Nucleus accumbens (tissue), 56 donors: ENCODE data around the gene DIO3.
A peak's percentile ranks its signal among the peaks of the same experiment; 100 is the strongest.

Experiments used
- DNase-seq, 56 donors: peaks; one replicate each; lab custom pipeline; 2025; lab: John Stamatoyannopoulos, UW

The DIO3 gene

DNA sequence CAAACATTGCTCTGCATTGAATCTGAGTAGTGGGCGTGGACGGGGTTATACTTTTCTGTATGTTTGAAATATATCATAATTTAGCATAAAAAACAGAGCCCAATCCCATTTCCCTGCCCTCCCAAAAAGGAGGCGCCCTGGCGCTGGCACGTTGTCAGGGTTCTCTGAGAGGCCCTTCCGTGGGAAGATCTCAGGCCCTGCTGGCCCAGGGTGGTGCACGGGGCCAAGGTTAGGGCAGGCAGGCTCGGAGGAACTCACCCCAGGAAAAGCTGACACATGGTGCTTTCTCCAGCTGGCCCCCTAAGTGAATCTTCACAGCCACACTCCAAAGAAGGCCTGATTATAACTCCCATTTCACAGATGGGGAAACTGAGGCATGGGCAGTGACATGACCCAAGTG lies 17.2 kb downstream of the DIO3 start:
- DNase-seq: no peak

DNA sequence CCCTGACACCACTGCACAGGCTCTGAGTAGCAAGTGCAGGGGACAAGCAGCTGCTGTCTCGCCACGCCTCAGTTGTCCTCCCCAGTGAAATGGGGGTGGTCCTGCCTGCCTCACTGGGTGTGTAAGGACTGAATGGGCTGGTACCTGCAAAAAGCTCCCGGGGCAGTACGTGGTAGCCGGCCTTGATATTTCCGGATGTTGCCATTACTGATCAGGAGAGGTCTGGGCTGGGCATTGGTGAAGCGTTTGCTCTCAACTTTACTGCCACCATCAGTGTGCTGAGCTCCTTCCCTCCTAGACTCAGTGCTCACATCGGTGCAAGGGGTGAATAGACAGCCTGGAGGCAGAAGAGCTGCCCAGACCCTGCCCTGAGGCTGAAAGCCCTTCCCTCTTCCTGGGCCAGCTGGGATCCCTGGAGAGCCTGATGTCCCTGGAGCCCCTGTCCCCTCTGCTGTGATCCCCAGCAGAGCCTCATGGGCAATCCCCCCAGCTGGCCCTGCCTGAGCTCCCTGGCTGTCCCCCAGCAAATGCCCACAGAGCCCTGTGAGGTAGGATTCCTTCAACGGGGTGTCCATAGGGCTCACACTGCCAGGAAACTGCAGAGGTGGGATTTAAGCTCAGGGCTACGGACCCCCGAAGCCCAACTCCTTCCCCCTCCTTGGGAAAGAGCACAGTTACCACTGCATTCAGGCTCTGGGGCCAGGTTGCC lies 18.2 kb downstream of the DIO3 start:
- no peak for DNase-seq

DNA sequence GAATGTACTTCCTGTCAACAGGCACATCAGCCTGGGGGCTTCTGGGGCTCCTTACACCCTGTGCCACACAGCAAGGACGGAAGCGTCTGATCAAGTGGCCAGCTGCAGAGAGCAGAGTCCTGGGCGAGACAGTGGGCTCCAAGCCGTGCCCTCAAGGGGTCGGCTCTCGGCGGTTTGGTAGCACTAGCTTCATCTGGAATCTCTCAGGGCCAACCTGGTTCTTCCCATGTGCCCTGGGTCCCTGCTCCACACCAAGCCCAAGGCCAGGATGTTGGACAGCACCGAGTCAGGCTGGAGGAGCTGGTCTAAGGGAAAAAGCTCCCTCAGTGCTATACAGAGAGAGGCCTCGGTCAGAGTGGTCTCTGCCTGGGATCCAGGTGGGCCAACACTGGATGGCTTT lies 20.5 kb downstream of the DIO3 start:
- no peak for DNase-seq

DNA sequence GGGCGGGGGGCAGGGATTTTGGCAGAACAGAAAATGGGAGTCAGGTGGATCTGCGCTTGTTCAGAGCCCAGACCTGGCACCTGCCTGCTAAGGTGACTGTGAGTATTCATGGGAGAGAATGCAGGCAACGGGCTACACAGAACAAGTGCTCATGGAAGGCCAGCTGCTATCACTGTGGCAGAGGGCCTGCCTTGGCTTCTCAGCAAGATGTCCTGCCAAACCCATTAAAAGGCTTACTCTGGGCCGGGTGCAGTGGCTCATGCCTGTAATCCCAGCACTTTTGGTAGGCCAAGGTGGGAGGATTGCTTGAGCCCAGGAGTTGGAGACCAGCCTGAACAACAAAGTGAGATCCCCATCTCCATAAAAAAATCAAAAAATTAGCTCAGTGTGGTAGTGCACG lies 21.0 kb downstream of the DIO3 start:
- DNase-seq: no peak

DNA sequence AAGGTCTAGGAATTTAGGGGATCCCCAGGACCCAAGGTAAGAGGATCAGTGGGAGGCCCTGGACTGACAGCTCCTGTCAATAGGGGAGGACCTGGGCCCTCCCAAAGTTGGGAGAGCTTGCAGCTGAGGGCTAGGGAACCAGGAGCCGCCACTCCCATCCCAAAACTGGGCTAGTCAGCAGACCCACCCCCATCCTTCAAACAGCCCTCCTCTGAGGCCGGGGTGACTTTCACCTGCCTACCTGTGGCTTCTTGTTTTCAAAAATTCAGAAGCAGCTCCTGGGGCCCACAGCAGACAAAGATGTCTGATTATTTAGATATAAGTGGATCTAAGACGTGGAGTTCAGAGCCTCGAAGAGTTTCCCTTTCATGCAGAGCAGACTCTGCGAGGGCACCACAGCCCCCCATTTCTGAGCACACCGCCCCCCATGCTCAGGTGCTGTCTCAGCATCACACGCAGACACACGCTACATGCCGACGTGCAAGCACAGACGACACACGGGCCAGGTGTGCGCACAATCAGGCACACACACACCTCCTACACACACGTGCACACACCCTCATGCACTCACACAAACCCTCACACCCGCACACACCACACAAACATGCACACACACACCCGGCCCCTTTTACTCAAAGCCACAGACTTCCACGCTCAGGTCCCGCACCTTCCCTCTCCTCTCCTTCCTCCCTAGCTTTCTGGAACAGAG lies 21.9 kb downstream of the DIO3 start:
- DNase-seq: no peak

DNA sequence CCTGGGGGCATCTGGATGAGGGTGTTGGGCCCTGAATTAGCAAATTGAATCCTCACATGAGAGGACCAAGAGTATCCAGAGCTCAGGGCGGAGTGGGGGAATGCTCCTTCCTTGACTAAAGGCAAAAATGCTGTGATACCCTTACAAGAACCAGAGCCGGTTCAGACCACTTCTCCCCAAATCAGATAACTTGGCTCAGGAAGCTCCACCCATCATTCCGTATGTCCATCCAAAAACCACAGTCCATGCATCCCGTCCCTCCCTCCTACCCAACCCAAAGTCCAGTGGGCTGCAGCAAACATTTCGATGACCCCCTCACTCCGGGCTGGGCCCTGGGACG lies 22.4 kb downstream of the DIO3 start:
- no peak for DNase-seq

DNA sequence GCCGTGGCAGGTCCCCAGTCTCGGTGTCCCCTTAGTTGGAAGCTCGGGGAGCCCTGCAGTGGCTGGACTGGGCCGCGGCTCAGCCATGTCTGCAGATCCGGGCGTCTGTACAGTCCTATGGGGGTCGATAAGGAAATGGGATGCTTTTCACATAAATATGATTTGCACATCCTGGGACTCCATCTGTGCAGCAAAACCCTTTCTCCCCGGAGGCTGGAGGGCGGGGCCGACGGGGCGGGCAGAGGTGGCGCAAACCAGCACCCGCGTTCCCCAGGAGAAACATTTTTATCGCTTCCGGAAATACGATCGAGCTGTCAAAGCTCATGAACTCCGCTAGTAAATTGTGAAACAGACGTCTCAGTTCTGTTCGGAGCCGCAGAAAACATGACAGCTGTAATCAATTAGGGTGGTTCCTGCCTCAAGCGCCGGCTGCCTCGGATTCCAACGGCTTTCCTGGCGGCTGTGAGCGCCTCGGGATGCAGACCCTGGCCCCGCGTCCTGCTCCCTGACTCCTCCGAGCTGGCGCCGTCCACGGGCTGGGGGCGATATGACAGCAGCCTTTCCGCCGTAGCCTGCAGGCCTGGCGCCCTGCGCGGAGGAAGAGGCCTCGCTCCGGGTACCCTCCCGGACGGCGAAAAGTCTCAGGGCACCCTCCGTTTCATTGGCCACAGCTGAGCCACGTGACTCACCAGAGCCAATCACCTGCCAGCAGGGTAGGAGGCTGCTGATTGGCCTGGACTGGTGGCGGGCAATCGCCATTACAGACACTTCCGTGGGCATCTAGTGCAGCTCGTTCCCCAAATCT lies 23.0 kb downstream of the DIO3 start:
- DNase-seq: no peak

DNA sequence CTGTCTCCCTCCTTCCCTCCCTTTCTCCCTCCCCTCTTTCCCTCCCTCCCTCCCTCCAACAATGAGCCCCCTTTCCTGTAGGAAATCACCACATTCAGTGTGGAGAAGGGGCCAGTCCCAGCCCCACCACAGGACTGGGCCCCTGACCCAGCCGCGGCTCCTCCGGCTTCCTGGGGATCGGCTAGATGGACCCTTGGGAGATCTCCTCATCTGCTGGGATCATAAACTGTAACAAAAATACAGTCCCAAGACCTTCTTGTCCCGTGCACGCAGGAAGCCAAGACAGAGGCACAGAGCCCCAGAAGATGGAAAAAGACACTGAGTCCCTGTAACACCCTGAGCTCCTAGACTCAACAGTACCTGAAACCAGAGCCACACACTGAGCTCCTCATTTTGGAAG lies 23.9 kb downstream of the DIO3 start:
- DNase-seq: no peak

DNA sequence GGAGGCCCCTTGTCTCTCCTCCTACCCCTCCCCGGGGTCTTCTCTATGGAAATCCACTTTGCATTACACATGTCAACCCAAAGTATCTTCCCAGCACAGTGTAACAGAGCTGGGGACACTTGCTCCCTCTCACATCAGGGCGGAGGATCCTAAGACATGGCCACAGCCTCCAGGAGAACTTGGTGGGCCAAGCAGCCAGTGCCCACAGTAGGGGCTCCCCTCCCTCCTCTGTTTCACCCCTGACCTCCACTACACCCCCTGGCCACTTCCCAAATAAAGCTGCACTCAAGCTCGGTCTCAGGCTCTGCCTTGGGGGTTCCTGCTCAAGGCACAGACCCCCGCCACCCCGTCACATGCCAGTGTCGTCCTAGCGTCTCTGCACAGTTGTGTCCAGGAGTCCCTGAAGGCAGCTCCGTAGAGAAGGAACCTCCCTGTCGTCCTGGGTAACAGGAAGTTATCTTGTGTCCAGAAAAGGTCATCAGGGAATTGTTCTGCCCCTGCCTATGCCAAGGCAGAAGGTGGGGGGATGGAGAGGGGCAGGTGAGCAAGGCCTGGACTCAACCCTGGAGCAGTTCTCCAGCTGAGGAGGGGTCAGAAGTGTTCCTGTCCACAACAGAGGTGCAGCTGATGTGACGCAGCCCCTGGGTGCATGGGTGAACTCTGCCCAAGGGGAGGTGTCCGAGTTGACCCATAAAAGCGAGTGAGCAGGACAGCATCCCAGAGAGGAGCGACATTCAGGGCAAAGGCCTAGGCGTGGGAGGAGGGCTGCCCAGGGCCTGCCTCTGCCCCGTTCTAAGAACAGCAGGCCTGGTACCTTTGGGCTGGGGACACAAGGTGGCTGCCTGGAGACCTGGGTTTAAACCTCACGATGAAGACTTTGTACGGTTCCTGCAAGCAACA lies 25.5 kb downstream of the DIO3 start:
- DNase-seq: no peak

DNA sequence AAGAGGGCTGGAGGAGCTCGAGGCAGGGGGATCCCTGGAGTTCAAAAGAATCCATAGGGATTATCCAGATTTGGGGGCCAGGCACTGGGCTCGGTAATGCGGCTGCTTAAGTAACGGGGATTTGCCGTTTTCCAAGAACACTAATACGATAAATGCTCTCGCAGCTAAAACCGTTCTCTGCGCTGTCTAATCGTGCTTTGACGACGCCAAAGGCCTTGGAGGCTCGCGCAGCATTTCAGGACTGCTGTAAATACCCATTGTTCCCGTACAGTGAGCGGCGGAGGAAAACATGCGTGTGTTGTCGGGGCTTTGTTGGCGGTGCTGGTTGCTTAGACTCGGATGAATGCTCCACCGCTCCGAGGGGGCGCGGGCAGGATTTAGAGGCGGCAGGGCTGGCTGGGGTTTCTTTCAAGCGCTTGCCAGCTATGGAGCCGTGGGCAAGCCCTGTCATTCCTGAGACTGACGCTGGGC lies 26.2 kb downstream of the DIO3 start:
- peak in 1 of 56 donors; percentile 11 for DNase-seq

DNA sequence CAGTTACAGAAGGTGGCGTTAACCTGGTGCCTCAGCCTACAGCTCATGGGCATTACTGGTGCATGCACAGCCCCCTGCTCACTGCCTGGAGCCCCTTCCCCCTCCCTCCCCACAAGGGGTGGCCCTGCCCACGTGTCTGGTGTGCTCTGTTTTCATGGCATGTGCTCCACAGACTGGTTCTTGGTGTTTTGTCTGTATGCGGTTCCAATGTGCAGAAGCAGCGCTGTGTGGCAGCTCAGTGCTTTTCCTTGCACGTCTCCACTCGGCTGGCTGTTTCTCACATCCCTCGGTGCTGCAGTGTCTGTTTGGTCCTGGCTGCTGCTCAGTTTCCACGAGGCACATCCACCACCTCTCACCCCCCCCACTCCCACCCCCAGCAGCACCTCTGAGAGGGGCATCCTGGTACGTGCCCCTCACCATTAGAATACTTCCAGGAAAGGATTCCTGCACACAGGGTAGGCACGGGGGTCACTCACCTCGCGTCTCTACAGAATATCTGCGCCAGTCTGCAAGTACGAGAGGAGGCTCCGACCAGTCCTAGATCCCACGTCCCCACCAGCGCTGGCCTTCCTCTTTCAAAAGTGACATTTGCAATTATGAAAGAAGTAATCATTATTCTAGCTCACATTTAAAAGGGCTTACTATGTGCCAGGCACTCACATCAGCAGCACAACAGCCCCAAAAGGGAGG lies 27.1 kb downstream of the DIO3 start:
- no peak for DNase-seq

DNA sequence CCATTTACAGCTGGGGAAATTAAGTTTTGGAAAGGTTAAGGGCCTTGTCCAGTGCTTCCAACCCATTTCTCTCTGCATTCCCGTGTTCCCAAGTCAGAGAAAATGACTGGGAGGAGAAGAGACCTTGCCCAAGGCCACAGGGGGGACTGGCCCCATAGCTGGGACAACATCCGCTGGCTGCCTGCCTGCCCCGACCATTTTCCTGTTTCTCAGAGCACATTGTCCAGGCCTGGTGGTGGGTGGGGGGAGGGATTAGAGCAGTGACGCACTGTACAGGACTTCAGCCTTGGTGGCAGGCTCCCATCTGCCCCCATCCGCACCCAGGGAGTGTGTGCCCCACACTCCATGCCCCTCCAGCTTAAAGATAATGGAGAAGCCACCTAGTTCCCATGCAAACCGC lies 27.7 kb downstream of the DIO3 start:
- DNase-seq: no peak

DNA sequence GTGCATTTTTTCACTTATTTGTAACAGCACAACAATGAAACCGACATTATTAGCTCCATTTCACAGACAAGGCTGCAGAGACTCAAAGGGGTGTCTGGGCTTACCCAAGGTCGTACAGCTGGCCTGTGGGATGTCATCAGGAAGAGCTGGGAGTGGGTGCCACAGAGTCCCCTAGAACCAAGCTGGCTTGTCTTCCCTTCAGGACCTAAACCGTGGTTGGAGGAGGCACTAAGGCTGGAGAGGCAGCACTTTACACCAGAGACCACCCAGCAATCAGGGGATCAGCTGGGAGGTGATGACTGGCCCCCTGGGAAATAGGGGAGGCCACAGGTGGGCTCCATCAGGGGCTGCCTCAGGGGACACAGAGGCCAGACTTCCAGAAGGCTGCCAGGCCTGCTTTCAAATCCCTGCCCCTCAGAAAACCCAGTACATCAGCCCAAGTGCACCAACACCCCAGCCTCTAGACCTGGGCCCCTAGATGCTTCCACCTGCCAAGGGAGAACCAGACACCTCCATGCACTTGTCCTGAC lies 28.3 kb downstream of the DIO3 start:
- DNase-seq: no peak

DNA sequence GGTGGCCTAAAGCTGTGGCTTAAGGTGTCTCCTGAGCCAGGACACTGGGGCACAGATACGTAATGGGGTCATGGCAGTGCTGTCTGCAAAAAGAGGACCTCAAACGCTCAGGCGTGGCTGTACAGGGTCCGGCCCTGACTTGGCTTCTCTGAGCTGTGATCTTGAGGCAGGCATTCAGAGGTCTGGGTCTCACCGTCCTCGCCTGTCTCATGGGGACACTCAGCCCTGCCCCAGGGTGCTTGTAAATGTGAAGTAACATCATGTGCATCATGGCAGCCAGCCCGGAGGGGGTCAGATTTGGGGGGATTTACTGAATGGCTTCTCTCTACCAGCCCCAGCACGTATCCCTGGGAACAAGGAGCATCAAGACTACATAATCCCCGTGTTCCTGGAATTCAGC lies 28.8 kb downstream of the DIO3 start:
- DNase-seq: no peak

DNA sequence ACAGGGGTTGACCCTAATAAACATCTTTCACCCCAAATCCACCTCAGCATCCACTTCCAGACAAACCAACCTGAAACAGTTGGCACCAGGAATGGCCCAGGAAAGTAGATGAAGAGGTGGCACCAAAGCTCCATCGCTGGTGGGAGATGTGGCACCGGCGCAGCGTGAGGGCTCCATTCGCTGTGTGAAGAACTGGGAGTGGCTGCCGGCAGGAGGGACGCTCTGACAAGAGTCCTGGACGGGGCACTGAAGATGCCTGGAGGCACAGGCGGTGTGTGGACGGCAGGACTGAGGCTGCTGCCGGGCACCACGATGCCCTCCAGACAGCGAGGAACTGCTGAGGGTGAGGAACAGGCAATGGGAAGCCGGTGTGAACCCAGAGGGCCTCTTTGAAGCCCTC lies 29.3 kb downstream of the DIO3 start:
- no peak for DNase-seq

DNA sequence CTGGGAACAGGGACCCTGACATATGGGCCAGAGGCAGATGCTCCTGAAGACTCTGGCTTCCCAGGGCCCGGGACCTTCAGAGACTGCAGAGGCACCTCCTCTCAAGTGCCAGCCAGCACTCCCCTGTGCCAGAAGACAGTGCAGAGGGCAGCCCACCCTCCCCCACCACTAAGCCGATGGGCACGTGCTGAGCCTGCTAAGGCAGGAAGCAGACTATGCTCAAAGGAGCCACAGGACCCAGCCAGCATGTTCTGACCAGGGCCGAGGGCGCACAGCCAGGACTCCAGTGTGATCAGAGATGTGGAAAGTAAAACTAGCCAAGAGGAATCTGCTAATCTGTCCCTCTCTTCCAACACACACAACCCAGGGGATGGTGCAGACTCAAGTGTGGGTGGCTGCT lies 29.8 kb downstream of the DIO3 start:
- DNase-seq: peak in 1 of 56 donors; percentile 20

DNA sequence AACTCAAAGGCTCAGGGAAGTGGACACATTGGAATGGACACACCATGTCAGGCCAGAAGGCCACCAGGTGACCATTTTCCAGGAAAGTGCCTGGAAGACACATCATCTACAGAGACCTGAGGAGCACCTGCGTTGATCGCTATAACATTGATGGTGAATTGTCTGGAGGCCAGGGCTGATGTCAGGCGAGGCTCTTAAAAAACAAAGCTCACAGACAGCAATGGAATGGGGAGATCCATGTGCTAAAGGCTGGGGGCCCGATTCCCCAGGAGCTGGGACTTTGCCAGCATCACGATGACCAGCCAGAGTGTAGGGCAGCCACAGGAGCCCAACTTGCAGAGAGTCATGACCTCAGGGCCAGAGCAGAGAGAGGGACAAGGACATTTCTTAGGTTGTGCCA lies 30.3 kb downstream of the DIO3 start:
- no peak for DNase-seq

DNA sequence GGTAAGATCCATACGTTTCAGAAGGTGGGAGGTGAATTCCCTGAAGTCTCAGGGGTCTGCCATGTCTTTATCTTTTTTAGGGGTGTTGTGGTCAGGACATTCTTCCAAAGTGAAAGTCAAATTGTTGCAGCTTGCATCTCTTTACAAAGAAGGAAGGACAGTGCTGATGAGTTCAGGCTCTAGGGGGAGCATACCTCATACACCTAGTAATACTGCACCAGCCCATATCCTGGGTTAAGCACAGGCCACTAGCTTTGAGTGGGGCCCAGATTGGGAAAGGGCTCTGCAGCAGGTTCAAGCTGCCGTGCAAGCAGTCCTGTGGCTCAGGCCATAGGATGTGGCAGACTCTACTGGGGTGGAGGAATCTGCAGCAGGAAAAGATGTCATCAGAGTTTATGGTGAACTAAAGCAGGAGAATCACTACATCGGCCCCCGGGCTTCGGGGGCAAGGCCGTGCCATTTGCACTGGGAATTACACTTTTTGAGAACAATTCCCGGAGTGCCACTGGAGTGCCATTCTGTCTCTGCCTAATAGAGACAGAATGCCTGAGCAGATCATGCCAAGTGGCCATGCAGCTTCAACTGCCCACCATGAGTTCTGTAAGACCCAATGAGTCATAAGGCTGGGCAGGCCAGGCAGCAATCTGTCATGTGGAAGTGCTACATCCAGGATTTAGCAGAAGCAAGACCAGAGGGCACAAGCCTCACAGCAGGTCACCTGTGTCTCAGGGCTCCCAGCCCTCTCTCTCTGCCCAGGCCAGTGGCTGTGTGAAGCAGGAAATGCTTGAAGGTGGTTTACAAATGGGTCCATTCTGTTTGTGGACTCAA lies 32.3 kb downstream of the DIO3 start:
- DNase-seq: no peak
